Dendritic cell treated with granulocyte-macrophage colony-stimulating factor and Interleukin-4, amounts not matched to agents 40 ng/mL and 50 ng/mL, for 4 days (primary cell): Measurements from ENCODE around the gene SBNO2.
A peak's percentile ranks its signal among the peaks of the same experiment; 100 is the strongest.
"Not testable (repeated sequence)": the region's sequence is repeated elsewhere in the genome, so short reads cannot be mapped to it uniquely, and the experiment has no call there.

Source experiments
- H3K27ac Mint-ChIP-seq: one replicate; pipeline ENCODE4 v1.8.0; 2022; ENCODE audit warnings: mild to moderate bottlenecking, mixed read lengths
- H3K27me3 Mint-ChIP-seq: one replicate; pipeline ENCODE4 v1.8.0; 2022; ENCODE audit warnings: mild to moderate bottlenecking, mixed read lengths
- H3K36me3 Mint-ChIP-seq: one replicate; pipeline ENCODE4 v1.8.0; 2022; ENCODE audit warnings: low read depth, mixed read lengths
- H3K4me1 Mint-ChIP-seq: one replicate; pipeline ENCODE4 v1.8.0; 2022; ENCODE audit warnings: low read depth, mixed read lengths
- H3K4me3 Mint-ChIP-seq: one replicate; pipeline ENCODE4 v1.8.0; 2022; ENCODE audit warnings: mild to moderate bottlenecking, moderate library complexity, mixed read lengths
- H3K9me3 Mint-ChIP-seq: one replicate; pipeline ENCODE4 v1.8.0; 2022; ENCODE audit warnings: mixed read lengths
- intact Hi-C: fragments of 100-400 bp; cut with micrococcal nuclease; formaldehyde crosslinking; loops from one replicate; pipeline ENCODE4 v1.15.0; 2022

The SBNO2 gene

DNA sequence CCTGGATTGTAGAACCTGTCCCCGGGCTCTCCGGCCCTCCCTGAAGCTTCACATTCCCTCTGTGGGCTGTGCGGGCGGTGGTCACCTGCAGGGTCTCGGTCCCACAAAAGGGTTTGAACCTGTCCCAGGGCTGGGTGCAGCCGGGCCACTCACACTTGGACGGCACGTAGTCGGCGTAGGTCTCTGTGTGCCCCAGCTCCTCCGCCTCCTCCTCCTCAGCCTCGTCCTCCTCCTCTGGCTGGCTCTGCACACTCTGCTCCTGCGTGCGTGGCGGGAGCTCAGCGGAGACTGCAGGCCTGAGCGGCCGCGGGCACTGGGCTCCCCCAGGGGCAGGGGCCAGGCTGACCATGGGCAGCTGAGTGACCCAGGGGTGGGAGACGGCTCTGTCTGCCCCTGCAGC is 50.7 kb downstream of the SBNO2 start:
- no peak overlapping the region for H3K4me3 Mint-ChIP-seq
- no peaks in the 10 kb centered on the region for H3K27me3 Mint-ChIP-seq

DNA sequence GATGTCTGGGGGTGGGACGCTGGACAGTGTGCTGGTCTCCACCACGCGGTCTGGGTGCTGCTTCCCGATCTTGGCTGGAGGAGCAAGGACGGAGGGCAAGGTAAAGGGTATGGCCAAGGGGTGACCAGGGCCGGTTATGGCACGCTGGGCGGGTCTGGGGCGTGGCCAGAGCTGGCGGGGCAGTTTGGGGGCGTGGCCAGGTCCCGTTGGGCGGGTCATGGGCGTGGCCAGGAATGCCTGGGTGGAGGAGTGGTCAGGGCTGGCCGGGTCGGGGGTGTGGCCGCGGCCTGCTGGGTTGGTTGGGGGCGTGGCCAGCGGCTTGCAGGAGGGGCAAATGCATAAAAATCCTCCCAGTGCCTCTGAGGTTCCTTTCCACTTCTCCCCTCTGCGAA is 51.1 kb downstream of the SBNO2 start:
- Mint-ChIP-seq H3K4me3 (no peak overlapping the region), H3K36me3 (peaks cover 98% of the 10 kb centered on the region), H3K27ac (peak overlapping the region; percentile 88), H3K27me3 (no peaks in the 10 kb centered on the region), H3K9me3 (no peaks in the 10 kb centered on the region), H3K4me1 (peaks cover 63% of the 10 kb centered on the region)
- intact Hi-C loops = no loop called here

More for the DNA sequence above, 50.7 kb downstream of the SBNO2 start:
- H3K36me3 Mint-ChIP-seq = peaks cover 97% of the 10 kb centered on the region
- intact Hi-C loops = no loop called here
- H3K27ac Mint-ChIP-seq = peak overlapping the region; percentile 88
- no peaks in the 10 kb centered on the region for H3K9me3 Mint-ChIP-seq
- H3K4me1 Mint-ChIP-seq = peaks cover 63% of the 10 kb centered on the region

DNA sequence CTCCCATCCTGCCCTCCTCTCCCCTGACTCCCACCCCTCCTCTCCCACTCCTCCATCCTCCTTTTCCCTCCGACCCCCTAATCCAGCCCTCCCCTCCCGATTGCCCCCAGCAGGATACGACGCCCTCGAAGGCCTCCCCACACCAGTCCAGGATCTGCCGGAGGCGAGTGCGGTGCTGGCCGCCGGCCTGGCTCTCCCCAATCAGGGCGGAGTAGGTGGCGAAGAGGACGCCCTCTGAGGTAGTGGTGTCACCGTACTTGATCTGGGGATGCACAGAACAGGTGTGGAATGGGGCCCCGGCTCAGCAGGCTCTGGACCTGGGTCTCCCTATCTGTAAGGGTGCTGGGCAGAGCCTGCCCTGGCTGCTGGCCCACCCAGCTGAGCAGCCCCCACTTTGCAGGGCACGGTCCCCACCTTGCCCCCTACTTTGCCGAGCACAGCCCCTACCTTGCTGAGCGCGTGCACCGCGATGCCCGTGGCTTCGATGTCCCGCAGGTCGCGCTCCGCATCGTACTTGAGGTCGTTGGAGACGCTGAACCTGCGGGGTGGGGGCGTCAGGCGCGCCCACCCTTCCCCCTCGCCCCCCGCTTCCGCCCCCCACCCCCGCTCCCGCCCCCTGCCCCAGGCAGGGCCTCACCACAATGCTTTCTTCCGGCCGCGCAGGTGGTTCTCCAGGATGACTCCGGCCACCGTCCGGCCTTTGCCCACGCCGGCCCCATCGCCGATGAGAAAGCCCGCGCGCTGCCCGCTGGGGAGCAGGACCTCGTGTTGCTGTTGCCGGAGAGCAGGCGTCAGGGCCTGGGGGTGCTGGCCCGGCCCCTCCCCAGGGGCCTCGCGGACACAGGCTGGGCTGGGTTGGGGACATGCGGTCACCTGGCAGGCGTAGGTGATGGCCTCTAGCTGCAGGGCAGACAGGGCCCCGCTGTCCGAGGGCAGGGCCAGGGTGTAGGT is 51.8 kb downstream of the SBNO2 start:
- no peak overlapping the region for H3K4me3 Mint-ChIP-seq
- no peaks in the 10 kb centered on the region for H3K27me3 Mint-ChIP-seq
- H3K4me1 Mint-ChIP-seq = peaks cover 56% of the 10 kb centered on the region
- peaks cover 98% of the 10 kb centered on the region for H3K36me3 Mint-ChIP-seq
- intact Hi-C loops = no loop called here
- peak overlapping the region; percentile 88 for H3K27ac Mint-ChIP-seq
- H3K9me3 Mint-ChIP-seq = no peaks in the 10 kb centered on the region

DNA sequence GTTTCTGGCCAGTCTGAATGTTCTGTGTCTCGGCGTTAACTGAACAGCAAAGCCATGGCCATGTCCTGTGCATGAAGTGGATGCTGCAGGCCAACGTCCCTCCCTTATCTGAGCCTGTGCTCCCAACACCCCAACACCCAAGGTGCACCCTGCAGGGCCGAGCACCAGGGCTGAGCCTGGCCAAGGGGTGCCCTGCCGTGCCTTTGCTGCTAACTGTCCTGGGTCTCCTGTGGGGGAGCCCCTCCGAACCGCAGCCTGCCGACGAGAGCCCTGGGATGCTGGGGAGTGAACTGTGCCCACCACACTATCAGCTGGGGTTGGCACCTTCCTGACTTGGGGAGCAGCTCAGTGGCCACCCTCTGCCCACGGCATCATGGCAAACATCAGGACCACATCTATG is 52.7 kb downstream of the SBNO2 start:
- H3K36me3 Mint-ChIP-seq = peaks cover 98% of the 10 kb centered on the region
- intact Hi-C loops = no loop called here
- H3K27me3 Mint-ChIP-seq = no peaks in the 10 kb centered on the region
- H3K4me1 Mint-ChIP-seq = peaks cover 53% of the 10 kb centered on the region
- no peak overlapping the region for H3K4me3 Mint-ChIP-seq
- no peak overlapping the region for H3K27ac Mint-ChIP-seq
- H3K9me3 Mint-ChIP-seq = no peaks in the 10 kb centered on the region

DNA sequence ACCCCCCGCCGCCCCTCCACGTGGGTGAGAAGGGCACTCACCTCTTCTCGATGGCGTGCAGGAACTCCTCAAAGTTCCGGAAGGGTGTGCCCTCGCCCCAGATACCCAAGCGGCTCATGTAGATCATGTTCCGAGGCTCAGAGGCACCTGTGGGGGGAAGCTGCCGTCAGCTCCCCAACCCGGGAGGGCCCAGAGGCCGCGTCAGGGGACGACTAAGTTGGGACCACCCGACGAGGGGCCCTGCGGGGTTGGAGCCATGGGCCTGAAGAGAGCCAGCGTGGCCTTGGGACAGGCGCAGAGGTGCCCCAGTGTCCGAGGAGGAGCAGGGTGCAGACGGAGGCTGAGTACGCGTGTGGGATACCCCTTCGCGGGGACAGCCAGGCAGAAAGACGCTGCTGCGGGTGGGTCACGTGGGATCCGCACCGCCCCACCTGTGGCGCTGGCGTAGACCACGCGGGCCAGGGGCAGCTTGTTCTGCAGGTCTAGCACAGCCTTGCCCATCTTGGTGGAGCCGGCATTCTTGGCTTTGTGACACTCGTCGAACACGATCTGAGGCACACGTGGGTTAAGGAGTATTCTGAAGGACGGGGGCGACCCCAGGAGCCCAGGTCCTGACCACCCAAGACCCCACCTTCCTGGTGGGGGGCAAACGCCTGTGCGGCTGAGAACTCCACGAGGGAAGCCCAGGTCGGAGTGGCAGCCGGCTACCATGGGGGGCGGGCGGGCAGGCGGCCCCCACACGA is 54.4 kb downstream of the SBNO2 start:
- H3K9me3 Mint-ChIP-seq = no peaks in the 10 kb centered on the region
- intact Hi-C loops = no loop called here
- no peak overlapping the region for H3K27ac Mint-ChIP-seq
- H3K27me3 Mint-ChIP-seq = no peaks in the 10 kb centered on the region
- H3K4me3 Mint-ChIP-seq = no peak overlapping the region
- H3K4me1 Mint-ChIP-seq = peaks cover 42% of the 10 kb centered on the region
- peaks cover 100% of the 10 kb centered on the region for H3K36me3 Mint-ChIP-seq

DNA sequence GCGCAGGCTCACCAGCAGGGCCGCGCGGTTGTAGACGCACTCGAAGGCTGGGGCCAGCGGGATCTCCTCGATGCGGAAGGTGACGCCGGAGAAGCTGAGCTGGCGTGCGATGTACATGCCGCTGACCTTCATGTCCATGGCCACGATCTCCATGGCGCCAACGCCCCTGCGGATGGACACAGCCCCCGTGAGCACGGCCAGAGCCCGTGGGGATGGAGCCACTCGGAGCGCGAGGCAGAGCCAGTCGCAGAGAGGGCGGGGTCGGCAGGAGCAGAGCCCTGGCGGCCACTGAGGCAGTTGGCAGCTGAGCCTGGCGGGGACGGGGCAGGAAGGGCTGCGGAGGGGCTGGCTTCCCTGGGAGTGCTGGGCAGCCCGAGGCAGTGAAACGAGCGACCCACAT is 55.1 kb downstream of the SBNO2 start:
- no peak overlapping the region for H3K4me3 Mint-ChIP-seq
- H3K4me1 Mint-ChIP-seq = peaks cover 40% of the 10 kb centered on the region
- H3K27ac Mint-ChIP-seq = no peak overlapping the region
- peaks cover 100% of the 10 kb centered on the region for H3K36me3 Mint-ChIP-seq
- H3K27me3 Mint-ChIP-seq = no peaks in the 10 kb centered on the region
- no peaks in the 10 kb centered on the region for H3K9me3 Mint-ChIP-seq
- intact Hi-C loops = no loop called here

DNA sequence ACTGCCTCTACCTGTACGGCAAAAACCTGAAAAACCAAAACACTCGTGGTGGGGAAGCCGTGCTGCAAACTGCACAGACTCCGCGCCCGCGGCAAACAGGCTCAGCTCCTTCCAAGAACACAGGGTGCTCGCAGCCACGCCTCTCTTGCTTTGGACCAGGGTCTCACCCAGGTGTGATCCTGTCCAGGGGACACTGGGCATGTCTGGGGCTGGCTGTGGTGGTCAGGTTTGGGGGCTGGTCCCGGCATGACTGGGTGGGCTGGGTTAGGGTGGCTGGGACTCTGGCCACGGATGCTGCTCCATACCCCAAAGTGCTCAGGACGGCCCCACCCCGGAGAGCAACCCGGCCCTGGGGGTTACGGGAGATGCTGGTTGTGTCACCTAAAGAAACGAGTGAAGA is 56.4 kb downstream of the SBNO2 start:
- Mint-ChIP-seq H3K4me1 (peaks cover 40% of the 10 kb centered on the region), H3K36me3 (peaks cover 100% of the 10 kb centered on the region), H3K27me3 (no peaks in the 10 kb centered on the region), H3K27ac (no peak overlapping the region), H3K9me3 (no peaks in the 10 kb centered on the region), H3K4me3 (no peak overlapping the region)
- intact Hi-C loops = no loop called here

DNA sequence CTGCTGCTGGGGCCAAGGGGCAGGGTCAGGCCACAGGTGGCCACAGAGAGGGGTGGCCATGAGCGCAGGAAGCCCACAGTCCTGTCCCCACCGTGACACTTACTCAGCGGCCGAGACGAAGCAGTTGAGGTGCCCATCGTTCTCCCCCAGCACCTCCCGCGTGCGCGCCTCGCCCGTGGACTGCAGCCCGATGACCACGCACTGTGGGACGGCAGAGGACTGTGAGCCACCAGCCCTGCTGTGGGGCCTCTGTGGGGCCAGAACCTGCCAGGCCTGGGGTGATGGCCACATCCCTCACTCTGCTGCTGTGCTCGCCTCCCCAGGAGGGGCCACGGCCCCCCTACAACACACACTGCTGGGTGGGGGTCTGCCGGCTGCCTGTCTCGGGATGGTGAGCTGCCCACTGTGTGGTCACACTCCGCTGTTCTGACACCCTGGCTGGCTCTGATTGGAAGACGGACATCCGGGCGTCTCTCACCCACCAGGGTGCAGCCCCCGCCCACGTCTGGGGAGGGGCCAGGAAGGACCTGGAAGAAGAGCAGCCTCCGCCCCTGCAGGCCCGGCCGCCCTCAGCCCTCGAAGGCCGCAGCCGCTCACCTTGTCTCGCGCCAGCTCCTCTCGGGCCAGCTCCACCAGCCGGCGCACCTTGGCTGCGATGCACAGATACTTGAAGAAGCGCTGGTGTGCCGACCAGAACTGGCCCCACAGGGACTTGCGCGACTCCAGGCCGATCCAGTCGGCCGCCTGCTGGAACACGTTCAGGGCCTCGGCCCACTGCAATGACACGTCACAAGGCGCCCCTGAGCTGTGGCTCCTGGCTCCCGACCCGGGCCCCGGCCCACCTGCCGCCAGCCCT is 57.1 kb downstream of the SBNO2 start:
- H3K36me3 Mint-ChIP-seq = peaks cover 100% of the 10 kb centered on the region
- peaks cover 41% of the 10 kb centered on the region for H3K4me1 Mint-ChIP-seq
- no peaks in the 10 kb centered on the region for H3K27me3 Mint-ChIP-seq
- no peaks in the 10 kb centered on the region for H3K9me3 Mint-ChIP-seq
- intact Hi-C loops = no loop called here
- no peak overlapping the region for H3K27ac Mint-ChIP-seq
- no peak overlapping the region for H3K4me3 Mint-ChIP-seq

DNA sequence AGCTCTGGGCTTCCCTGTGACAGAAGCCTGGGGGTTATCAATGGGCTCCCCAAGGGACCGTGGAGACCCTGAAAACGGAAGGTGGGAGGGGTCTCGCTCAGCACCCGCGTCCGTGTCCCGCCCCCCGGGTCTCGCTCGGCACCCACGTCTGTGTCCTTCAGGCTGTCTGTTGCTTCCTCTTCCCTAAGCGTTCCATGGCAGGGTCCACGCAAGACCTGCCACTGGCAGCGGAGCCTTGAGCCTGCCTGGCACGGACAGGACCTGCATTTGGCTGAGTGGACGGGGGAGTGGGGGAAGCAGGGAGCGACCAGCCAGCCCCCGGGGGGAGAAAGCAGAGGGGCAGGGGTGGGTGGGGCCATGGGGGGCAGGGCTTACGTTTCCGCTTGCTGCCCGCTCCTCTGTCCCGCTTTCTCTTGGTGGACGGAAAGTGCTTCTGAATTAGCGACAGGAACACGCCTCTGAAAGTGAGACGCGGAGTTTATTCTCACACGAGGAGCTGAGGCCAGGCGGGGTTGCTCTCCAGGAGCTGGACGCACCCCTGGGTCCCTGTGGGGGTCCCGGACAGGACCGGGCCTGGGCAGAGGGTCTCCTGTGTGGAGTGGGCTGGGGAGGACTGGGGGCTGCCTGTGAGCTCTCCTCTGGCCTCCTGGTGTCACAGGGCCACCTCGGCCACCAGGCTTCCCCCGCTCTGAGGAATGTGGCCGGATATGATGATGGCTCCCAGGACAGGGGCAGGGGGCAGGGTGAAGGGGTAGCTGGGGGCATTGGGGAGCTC is 58.2 kb downstream of the SBNO2 start:
- no peaks in the 10 kb centered on the region for H3K9me3 Mint-ChIP-seq
- H3K27ac Mint-ChIP-seq = no peak overlapping the region
- H3K4me1 Mint-ChIP-seq = peaks cover 41% of the 10 kb centered on the region
- no peaks in the 10 kb centered on the region for H3K27me3 Mint-ChIP-seq
- intact Hi-C loops = no loop called here
- peaks cover 100% of the 10 kb centered on the region for H3K36me3 Mint-ChIP-seq
- no peak overlapping the region for H3K4me3 Mint-ChIP-seq

DNA sequence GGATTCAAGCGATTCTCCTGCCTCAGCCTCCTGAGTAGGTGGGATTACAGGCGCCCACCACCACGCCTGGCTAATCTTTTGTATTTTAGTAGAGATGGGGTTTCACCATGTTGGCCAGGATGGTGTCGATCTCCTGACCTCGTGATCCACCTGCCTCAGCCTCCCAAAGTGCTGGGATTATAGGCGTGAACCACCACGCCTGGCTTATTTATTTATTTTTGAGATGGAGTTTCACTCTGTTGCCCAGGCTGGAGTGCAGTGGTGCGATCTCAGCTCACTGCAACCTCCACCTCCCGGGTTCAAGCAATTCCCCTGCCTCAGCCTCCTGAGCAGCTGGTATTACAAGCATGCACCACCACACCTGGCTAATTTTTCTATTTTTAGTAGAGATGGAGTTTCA is 59.3 kb downstream of the SBNO2 start:
- not testable (repeated sequence) for H3K4me3 Mint-ChIP-seq, H3K27me3 Mint-ChIP-seq, H3K9me3 Mint-ChIP-seq
- H3K27ac Mint-ChIP-seq = peak overlapping the region; percentile 67
- peaks cover 100% of the 10 kb centered on the region for H3K36me3 Mint-ChIP-seq
- H3K4me1 Mint-ChIP-seq = peaks cover 41% of the 10 kb centered on the region
- intact Hi-C loops = loop anchor here (5.0 kb wide), 1 partner anchor 78 kb away; no protein-coding TSS in a partner anchor

DNA sequence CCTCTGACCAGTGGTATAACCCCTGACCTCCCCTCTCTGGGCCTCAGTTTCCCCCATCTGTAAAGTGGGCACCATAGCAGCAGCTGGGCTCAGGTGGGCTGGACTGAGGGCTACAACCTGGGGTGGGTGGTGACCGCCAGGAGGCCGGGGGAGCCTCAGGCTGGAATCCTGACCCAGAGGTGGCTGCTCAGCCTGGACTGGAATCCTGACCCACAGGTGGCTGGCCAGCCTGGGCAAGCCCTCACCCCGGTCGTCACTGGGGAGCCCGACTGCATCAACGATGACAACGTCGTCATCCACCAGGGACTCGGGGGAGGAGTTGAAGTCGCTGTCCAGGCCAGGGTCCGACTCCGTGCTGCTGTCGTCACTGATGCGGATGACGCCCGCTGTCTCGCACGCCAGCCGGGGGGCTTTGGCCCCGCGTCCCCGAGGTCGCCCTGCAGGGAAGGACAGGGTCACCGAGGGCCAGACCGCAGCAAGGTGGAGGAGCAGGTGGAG is 60.0 kb downstream of the SBNO2 start:
- Mint-ChIP-seq H3K4me3 (no peak overlapping the region), H3K9me3 (no peaks in the 10 kb centered on the region), H3K36me3 (peaks cover 100% of the 10 kb centered on the region), H3K27ac (peak overlapping the region; percentile 67), H3K27me3 (no peaks in the 10 kb centered on the region), H3K4me1 (peaks cover 41% of the 10 kb centered on the region)
- intact Hi-C loops = loop anchor here (5.0 kb wide), 1 partner anchor 78 kb away; no protein-coding TSS in a partner anchor

DNA sequence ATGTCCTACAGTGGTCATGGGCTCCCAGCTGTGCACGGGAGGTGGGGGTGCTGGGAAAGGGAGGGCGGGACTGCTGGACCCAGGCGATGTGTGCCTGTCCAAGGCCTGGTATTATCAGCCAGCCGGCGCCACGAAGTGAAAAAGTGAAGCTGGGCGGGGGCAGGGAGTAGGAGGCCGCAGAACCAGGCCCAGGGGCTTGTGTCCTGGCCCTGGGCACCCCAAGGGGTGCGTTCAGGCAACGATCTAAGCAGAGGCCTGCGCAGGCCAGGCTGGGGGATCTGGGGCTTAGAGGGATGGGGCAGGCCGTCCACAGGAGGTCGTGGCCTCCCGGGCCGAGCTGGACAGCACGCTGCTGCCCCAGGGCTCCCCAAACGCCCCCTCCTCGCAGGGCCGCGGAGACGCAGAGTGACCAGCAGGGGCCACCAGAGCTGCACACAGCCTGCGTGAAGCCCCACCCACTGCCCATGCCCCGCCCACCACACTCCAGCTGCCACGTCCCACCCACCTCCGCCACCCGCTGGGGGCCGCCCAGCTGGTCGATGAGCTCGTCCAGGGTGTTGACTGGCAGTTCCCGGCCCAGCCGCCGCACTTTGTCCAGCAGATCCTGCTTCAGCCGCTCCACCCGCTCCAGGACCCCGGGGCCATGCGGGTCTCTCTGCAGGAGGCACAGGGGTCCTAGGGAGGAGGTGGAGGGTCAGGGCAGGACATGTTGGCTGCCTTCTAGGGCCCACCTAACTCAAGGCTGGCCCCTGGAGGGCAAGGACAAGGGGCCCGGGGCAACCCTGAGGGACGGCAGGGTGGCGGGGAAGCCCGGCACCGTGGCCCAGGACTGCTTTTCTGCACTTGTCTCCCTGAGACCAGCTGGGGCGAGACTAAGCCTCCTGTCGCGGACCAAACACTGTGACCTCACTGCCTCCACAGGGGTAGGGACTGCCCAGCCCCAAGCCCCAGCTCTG is 60.8 kb downstream of the SBNO2 start:
- no peak overlapping the region for H3K4me3 Mint-ChIP-seq
- H3K9me3 Mint-ChIP-seq = no peaks in the 10 kb centered on the region
- H3K27ac Mint-ChIP-seq = peak overlapping the region; percentile 67
- H3K36me3 Mint-ChIP-seq = peaks cover 100% of the 10 kb centered on the region
- H3K27me3 Mint-ChIP-seq = no peaks in the 10 kb centered on the region
- peaks cover 34% of the 10 kb centered on the region for H3K4me1 Mint-ChIP-seq
- intact Hi-C loops = loop anchor here (5.0 kb wide), 1 partner anchor 79 kb away; no protein-coding TSS in a partner anchor
